Trophoblast cell (in vitro differentiated cells and primary cell): ENCODE data around the gene MYT1.

ENCODE experiments used
- DNase-seq, 2 donors: peaks; one replicate each; pipeline ENCODE4 v3.0.0-alpha.2; 2016
- H2AFZ ChIP-seq: 2 replicates; pipeline ENCODE4 v1.6.1; 2013; ENCODE audit warnings: low read length, moderate library complexity, mild to moderate bottlenecking; ENCODE audit not compliant: insufficient read depth, poor library complexity
- H2AK5ac ChIP-seq: 2 replicates; pipeline ENCODE4 v1.6.1; 2013; ENCODE audit warnings: mild to moderate bottlenecking, low read length
- H2BK120ac ChIP-seq: 2 replicates; pipeline ENCODE4 v1.6.1; 2013; ENCODE audit warnings: low read length, mild to moderate bottlenecking, moderate library complexity; ENCODE audit not compliant: insufficient read depth, poor library complexity
- H2BK12ac ChIP-seq: 2 replicates; pipeline ENCODE4 v1.6.1; 2013; ENCODE audit warnings: mild to moderate bottlenecking, low read length, moderate library complexity
- H2BK5ac ChIP-seq: 2 replicates; pipeline ENCODE4 v1.6.1; 2013; ENCODE audit warnings: low read length, low read depth, moderate library complexity, mild to moderate bottlenecking; ENCODE audit not compliant: poor library complexity
- H3K14ac ChIP-seq: 2 replicates; pipeline ENCODE4 v1.6.1; 2013; ENCODE audit warnings: mild to moderate bottlenecking, low read length
- H3K18ac ChIP-seq: 2 replicates; pipeline ENCODE4 v1.6.1; 2013; ENCODE audit warnings: mild to moderate bottlenecking, low read length
- H3K23ac ChIP-seq: 2 replicates; pipeline ENCODE4 v1.6.1; 2013; ENCODE audit warnings: low read length
- H3K27ac ChIP-seq: 2 replicates; pipeline ENCODE4 v1.5.1; 2013; ENCODE audit warnings: low read depth, mild to moderate bottlenecking, inconsistent platforms, low read length, moderate library complexity
- H3K27me3 ChIP-seq: 2 replicates; pipeline ENCODE4 v1.6.1; 2013; ENCODE audit warnings: inconsistent platforms, mild to moderate bottlenecking, low read length, moderate library complexity; ENCODE audit not compliant: insufficient read depth
- H3K36me3 ChIP-seq, 2 experiments: 1 replicate in 1 of 2; 2 replicates in 1 of 2; pipeline ENCODE4 v1.6.1; 2013; ENCODE audit warnings: low read length in 2 of 2, mild to moderate bottlenecking in 2 of 2, moderate library complexity in 1 of 2; ENCODE audit not compliant: insufficient read depth in 2 of 2, control insufficient read depth in 1 of 2
- H3K4ac ChIP-seq: 2 replicates; pipeline ENCODE4 v1.6.1; 2013; ENCODE audit warnings: low read depth, mild to moderate bottlenecking, low read length, moderate library complexity
- H3K4me1 ChIP-seq, 2 experiments: 1 replicate in 1 of 2; 2 replicates in 1 of 2; pipeline ENCODE4 v1.6.1; 2013; ENCODE audit warnings: low read length in 2 of 2, mild to moderate bottlenecking in 2 of 2, moderate library complexity in 1 of 2; ENCODE audit not compliant: insufficient read depth in 2 of 2, control insufficient read depth in 1 of 2
- H3K4me2 ChIP-seq: 2 replicates; pipeline ENCODE4 v1.6.1; 2013; ENCODE audit warnings: inconsistent platforms, mild to moderate bottlenecking, low read length, moderate library complexity
- H3K4me3 ChIP-seq: 2 replicates; pipeline ENCODE4 v1.5.1; 2013; ENCODE audit warnings: mild to moderate bottlenecking, low read depth, low read length, inconsistent platforms
- H3K79me1 ChIP-seq: one replicate; pipeline ENCODE4 v1.6.1; 2013; ENCODE audit warnings: low read length
- H3K79me2 ChIP-seq: 2 replicates; pipeline ENCODE4 v1.6.1; 2013; ENCODE audit warnings: low read length, mild to moderate bottlenecking; ENCODE audit not compliant: control insufficient read depth, insufficient read depth, poor library complexity
- H3K9ac ChIP-seq: 2 replicates; pipeline ENCODE4 v1.6.1; 2013; ENCODE audit warnings: mild to moderate bottlenecking, low read length
- H3K9me3 ChIP-seq: 2 replicates; pipeline ENCODE4 v1.6.1; 2013; ENCODE audit warnings: low read depth, mild to moderate bottlenecking, control low read depth, inconsistent platforms, low read length; ENCODE audit not compliant: insufficient read depth
- H4K12ac ChIP-seq: 2 replicates; pipeline ENCODE4 v1.6.1; 2013; ENCODE audit warnings: low read depth, mild to moderate bottlenecking, low read length, moderate library complexity
- H4K8ac ChIP-seq: 2 replicates; pipeline ENCODE4 v1.6.1; 2013; ENCODE audit warnings: low read depth, mild to moderate bottlenecking, low read length, moderate library complexity
- H4K91ac ChIP-seq: one replicate; pipeline ENCODE4 v1.6.1; 2013; ENCODE audit warnings: low read depth, mild to moderate bottlenecking, low read length, moderate library complexity
- WGBS: extraction: QIAGEN DNeasy Blood & Tissue Kit; methylation state at CpG from one replicate; pipeline ENCODE4 v1.1.7; 2013; ENCODE audit warnings: missing lambda C conversion rate; ENCODE audit not compliant: insufficient read length, insufficient coverage; ENCODE audit errors: extremely low coverage; 5-methylcytosine and 5-hydroxymethylcytosine counted together

The MYT1 gene

GRCh38 chr20:64264091-64264490, 99.8 kb downstream of the MYT1 start:
- no peak overlapping the region for H3K27ac ChIP-seq
- WGBS, result no CpG with 5 or more reads among the region's 4 CpGs
- no peak overlapping the region for H3K9ac ChIP-seq
- H3K27me3 ChIP-seq, result no peaks in the 10 kb centered on the region
- peaks cover 5 to 16% of the 10 kb centered on the region in 2 experiments for H3K36me3 ChIP-seq
- no peak overlapping the region for H3K4me2 ChIP-seq
- no peak overlapping the region for H3K4ac ChIP-seq
- peaks cover 1% of the 10 kb centered on the region for H3K9me3 ChIP-seq
- H3K4me1 ChIP-seq, result peaks cover 5 to 13% of the 10 kb centered on the region in 2 experiments
- no peak overlapping the region for H2BK120ac ChIP-seq
- H3K18ac ChIP-seq, result no peak overlapping the region
- no peak overlapping the region for H2AFZ ChIP-seq
- no peaks in the 10 kb centered on the region for H3K79me2 ChIP-seq
- no peak overlapping the region for H3K14ac ChIP-seq
- H2AK5ac ChIP-seq, result no peak overlapping the region
- no peak overlapping the region for H2BK5ac ChIP-seq
- H4K12ac ChIP-seq, result no peak overlapping the region
- H2BK12ac ChIP-seq, result no peak overlapping the region
- H3K4me3 ChIP-seq, result no peak overlapping the region
- no peak for DNase-seq
- H3K23ac ChIP-seq, result no peak overlapping the region
- no peak overlapping the region for H4K8ac ChIP-seq
- H4K91ac ChIP-seq, result no peak overlapping the region
- H3K79me1 ChIP-seq, result peaks cover 4% of the 10 kb centered on the region

GRCh38 chr20:64265201-64265600, 100.9 kb downstream of the MYT1 start:
- Histone ChIP-seq H3K23ac (no peak overlapping the region), H2AFZ (no peak overlapping the region), H2AK5ac (no peak overlapping the region), H3K4me3 (no peak overlapping the region), H3K79me1 (peaks cover 4% of the 10 kb centered on the region), H4K91ac (no peak overlapping the region), H3K9me3 (peaks cover 7% of the 10 kb centered on the region), H3K14ac (no peak overlapping the region), H3K79me2 (no peaks in the 10 kb centered on the region), H3K4ac (no peak overlapping the region), H2BK12ac (no peak overlapping the region), H2BK5ac (no peak overlapping the region), H2BK120ac (no peak overlapping the region), H3K18ac (no peak overlapping the region), H3K27ac (no peak overlapping the region), H3K9ac (no peak overlapping the region), H3K4me1 (peaks cover 5 to 10% of the 10 kb centered on the region in 2 experiments), H4K12ac (no peak overlapping the region), H3K27me3 (no peaks in the 10 kb centered on the region), H3K36me3 (peaks cover 5 to 20% of the 10 kb centered on the region in 2 experiments), H4K8ac (no peak overlapping the region), H3K4me2 (no peak overlapping the region)
- no CpG with 5 or more reads among the region's 5 CpGs for WGBS
- peak in 1 of 2 donors; percentile 14 for DNase-seq

DNA sequence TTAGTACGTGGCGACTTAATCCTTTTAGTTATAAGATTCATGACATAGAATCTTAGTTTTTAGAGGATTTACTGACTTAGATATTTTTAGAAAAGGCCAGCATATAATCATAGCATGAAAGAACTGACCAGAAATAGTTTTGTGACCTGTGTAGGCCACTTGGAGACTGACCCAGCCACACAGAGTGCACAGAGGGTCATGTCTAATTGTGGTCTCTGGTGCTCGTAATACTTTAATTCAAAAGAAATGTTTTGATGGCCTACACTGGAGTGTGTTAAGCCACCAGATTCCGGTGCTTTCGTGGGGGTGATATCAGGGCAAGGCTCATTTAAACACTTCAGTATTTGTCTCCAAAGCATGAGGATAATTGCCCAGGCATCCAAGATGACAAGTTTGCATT, 102.7 kb downstream of the MYT1 start:
- H2AK5ac ChIP-seq, result no peak overlapping the region
- no peak overlapping the region for H3K9ac ChIP-seq
- no CpG with 5 or more reads among the region's 5 CpGs for WGBS
- no peak overlapping the region for H4K91ac ChIP-seq
- peaks cover 3 to 20% of the 10 kb centered on the region in 2 experiments for H3K36me3 ChIP-seq
- H4K12ac ChIP-seq, result no peak overlapping the region
- H3K9me3 ChIP-seq, result peaks cover 10% of the 10 kb centered on the region
- no peak overlapping the region for H2AFZ ChIP-seq
- H3K79me1 ChIP-seq, result no peaks in the 10 kb centered on the region
- H4K8ac ChIP-seq, result no peak overlapping the region
- no peak overlapping the region for H2BK120ac ChIP-seq
- H3K4me1 ChIP-seq, result peaks cover under 1 to 3% of the 10 kb centered on the region in 2 experiments
- DNase-seq, result no peak
- H3K27ac ChIP-seq, result no peak overlapping the region
- H3K4me2 ChIP-seq, result no peak overlapping the region
- no peak overlapping the region for H2BK12ac ChIP-seq
- H3K4ac ChIP-seq, result no peak overlapping the region
- no peaks in the 10 kb centered on the region for H3K27me3 ChIP-seq
- H3K4me3 ChIP-seq, result no peak overlapping the region
- H2BK5ac ChIP-seq, result no peak overlapping the region
- no peaks in the 10 kb centered on the region for H3K79me2 ChIP-seq
- no peak overlapping the region for H3K14ac ChIP-seq
- H3K23ac ChIP-seq, result no peak overlapping the region
- no peak overlapping the region for H3K18ac ChIP-seq

DNA sequence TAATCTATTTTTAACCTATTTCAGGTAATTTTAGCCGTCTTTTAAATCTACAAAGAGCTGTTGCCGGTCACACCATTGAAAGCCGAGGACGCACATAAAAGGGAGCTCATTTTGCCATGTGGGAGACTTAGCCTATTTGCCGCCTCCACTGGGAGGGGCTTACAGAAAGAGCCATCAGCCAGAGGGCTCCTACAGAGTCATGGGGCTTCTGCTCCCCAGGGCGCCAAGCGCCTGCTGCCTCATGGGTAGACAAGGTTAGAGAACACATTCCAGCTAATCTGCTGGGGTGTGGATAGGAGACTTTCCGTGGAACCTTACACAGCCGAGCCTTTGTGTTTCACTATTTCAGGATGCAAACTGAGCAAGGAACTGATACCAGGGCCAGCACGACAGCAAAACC, 103.9 kb downstream of the MYT1 start:
- Histone ChIP-seq H3K4me2 (no peak overlapping the region), H3K4ac (no peak overlapping the region), H3K9ac (peak overlapping the region; percentile 19), H3K18ac (no peak overlapping the region), H4K8ac (no peak overlapping the region), H2BK120ac (no peak overlapping the region), H3K14ac (no peak overlapping the region), H3K27ac (no peak overlapping the region), H3K23ac (no peak overlapping the region), H2BK5ac (no peak overlapping the region), H2BK12ac (no peak overlapping the region), H4K12ac (no peak overlapping the region), H2AK5ac (no peak overlapping the region), H3K27me3 (no peaks in the 10 kb centered on the region), H3K79me1 (no peaks in the 10 kb centered on the region), H3K4me1 (no peaks in the 10 kb centered on the region), H2AFZ (no peak overlapping the region), H3K4me3 (no peak overlapping the region), H3K36me3 (peaks cover 5 to 17% of the 10 kb centered on the region in 2 experiments), H4K91ac (no peak overlapping the region), H3K79me2 (no peaks in the 10 kb centered on the region), H3K9me3 (peaks cover 9% of the 10 kb centered on the region)
- no peak for DNase-seq
- WGBS, result no CpG with 5 or more reads among the region's 10 CpGs
